ENCODE data around the gene WTIP.

WTIP gene

DNA sequence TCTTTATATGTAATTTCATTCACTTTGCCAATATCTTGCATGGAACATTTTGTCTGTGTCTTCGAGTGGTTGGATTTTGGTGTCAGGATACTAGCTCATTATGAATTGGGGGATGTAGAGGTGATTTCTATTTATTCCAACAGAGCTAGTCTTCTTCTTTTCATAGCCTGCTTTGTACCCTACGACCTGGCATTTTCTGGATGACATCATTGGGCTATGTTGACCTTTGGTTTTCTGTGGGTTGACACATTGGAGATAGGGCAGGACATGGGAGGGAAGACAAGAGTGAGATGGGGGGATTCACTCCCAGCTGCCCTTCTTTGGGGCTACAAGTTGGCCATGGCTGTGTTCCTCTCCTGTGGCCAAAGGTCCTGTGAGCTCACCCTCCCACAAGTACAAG is 38.0 kb downstream of the WTIP start:
- H3K4me3 ChIP-seq (ENCODE audit: low read length) = no peak overlapping the region
- no peak for TF ChIP-seq CTCF (conservative IDR thresholded peaks at IDR 0.05; ENCODE audit: low read depth, low read length)
- no peak for DNase-seq (ENCODE audit: low read depth)

DNA sequence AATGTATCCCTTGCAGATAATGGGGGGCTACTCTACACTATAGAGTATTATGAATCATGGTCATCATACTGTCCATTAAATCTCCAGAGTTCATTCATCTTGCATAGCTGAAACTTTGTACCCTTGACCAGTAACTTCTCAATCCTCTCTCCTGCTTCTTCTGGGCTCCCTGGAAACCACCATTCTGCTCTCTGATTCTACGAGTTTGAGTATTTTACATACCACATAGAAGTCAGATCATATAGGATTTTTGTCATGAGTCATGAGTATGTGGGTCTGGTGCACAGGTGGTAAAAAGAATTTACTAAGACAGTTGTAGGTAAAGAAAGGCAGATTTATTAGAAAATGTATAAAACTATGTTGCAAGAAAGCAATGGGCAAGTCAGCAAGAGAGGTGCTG is 41.9 kb downstream of the WTIP start:
- no peak overlapping the region for H3K4me3 ChIP-seq (ENCODE audit: low read length)
- TF ChIP-seq CTCF (conservative IDR thresholded peaks at IDR 0.05; ENCODE audit: low read depth, low read length) = no peak
- DNase-seq (ENCODE audit: low read depth) = no peak

GRCh38 chr19:34525001-34525400 is 43.4 kb downstream of the WTIP start:
- no peak for TF ChIP-seq CTCF (conservative IDR thresholded peaks at IDR 0.05; ENCODE audit: low read depth, low read length)
- H3K4me3 ChIP-seq (ENCODE audit: low read length) = no peak overlapping the region
- DNase-seq (ENCODE audit: low read depth) = no peak

GRCh38 chr19:34534206-34534605 is 52.6 kb downstream of the WTIP start:
- DNase-seq (ENCODE audit: low read depth) = no peak
- no peak overlapping the region for H3K4me3 ChIP-seq (ENCODE audit: low read length)
- no peak for TF ChIP-seq CTCF (conservative IDR thresholded peaks at IDR 0.05; ENCODE audit: low read depth, low read length)

DNA sequence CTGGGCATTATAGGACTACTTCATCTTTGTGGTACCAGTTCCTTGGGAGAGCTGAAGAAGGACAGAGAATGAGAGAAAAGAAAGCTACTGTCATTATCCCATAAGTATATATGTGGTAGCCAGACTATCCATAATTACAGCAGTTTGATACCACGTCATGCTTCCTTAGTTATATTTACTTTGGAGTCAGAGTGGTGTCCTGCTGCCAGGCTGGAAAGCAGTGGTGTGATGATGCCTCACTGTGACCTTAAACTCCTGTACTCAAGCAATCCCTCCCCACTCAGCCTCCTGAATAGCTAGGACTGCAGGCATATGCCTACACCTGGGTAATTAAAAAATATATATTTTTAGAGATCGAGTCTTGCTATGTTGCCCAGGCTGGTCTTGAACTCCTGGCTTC is 57.8 kb downstream of the WTIP start:
- no peak for DNase-seq (ENCODE audit: low read depth)
- no peak for TF ChIP-seq CTCF (conservative IDR thresholded peaks at IDR 0.05; ENCODE audit: low read depth, low read length)
- no peak overlapping the region for H3K4me3 ChIP-seq (ENCODE audit: low read length)

GRCh38 chr19:34540811-34541557 is 59.4 kb downstream of the WTIP start:
- no peak for TF ChIP-seq CTCF (conservative IDR thresholded peaks at IDR 0.05; ENCODE audit: low read depth, low read length)
- DNase-seq (ENCODE audit: low read depth) = no peak
- H3K4me3 ChIP-seq (ENCODE audit: low read length) = no peak overlapping the region

DNA sequence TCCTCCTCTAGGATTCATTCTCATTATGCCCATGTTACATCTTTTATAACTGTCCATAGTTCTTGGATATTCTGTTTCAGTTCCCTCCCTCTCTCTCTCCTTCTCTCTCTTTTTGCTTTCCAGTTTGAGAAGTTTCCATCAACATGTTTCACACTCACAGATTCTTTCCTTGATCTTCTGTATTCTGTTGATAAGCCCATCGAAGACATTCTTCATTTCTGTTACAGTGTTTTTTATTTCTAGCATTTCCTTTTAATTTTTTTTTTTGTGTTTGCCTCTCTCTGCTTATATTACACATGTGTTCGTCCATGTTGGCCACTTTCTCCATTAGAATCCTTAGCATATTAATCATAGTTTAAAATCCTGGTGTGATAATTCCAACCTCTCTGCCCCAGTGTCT is 68.3 kb downstream of the WTIP start:
- no peak for DNase-seq (ENCODE audit: low read depth)
- TF ChIP-seq CTCF (conservative IDR thresholded peaks at IDR 0.05; ENCODE audit: low read depth, low read length) = no peak

More for the DNA sequence above, 68.3 kb downstream of the WTIP start:
- H3K4me3 ChIP-seq (ENCODE audit: low read length) = no peak overlapping the region
